ENCODE measurements around the gene MARCKSL1.
"Not testable (repeated sequence)": the region's sequence is repeated elsewhere in the genome, so short reads cannot be mapped to it uniquely, and the experiment has no call there.

MARCKSL1 gene

GRCh38 chr1:32289256-32289655 is 46.8 kb downstream of the MARCKSL1 start:
- no peak for DNase-seq (ENCODE audit: low spot score)

- no peak for DNase-seq (ENCODE audit: low spot score)
These were observed 49.3 kb downstream of the MARCKSL1 start for GRCh38 chr1:32286763-32287162.

GRCh38 chr1:32285658-32286057 is 50.4 kb downstream of the MARCKSL1 start:
- DNase-seq (ENCODE audit: low spot score), result no peak

- DNase-seq (ENCODE audit: low spot score), result not testable (repeated sequence)
These were observed 51.3 kb downstream of the MARCKSL1 start for GRCh38 chr1:32284777-32285176.

All from AG08396 (cell line).